Skeletal muscle tissue (tissue), 4 donors: Measurements from ENCODE around the gene SHROOM3. TPM values are rescaled to one million over a fixed set of nuclear protein-coding genes. Genes with fewer than 3 reads are reported as not detected.

ENCODE experiments used
- H3K27ac ChIP-seq: one replicate; pipeline ENCODE4 v1.7.0; 2013; ENCODE audit warnings: mild to moderate bottlenecking, low read depth, low read length, inconsistent platforms
- H3K27me3 ChIP-seq, 3 donors: one replicate each; pipeline ENCODE4 v1.7.0; 2013; ENCODE audit warnings: low read length in 3 of 3; ENCODE audit not compliant: control insufficient read depth in 3 of 3, insufficient read depth in 3 of 3
- H3K36me3 ChIP-seq, 3 donors: one replicate each; pipeline ENCODE4 v1.7.0; 2013; ENCODE audit warnings: low read length in 3 of 3; ENCODE audit not compliant: control insufficient read depth in 3 of 3, insufficient read depth in 3 of 3
- H3K4me1 ChIP-seq, 3 donors: one replicate each; pipeline ENCODE4 v1.7.0; 2013; ENCODE audit warnings: low read length in 3 of 3, mild to moderate bottlenecking in 3 of 3; ENCODE audit not compliant: control insufficient read depth in 3 of 3, insufficient read depth in 3 of 3
- H3K4me3 ChIP-seq, 3 donors: one replicate each; pipeline ENCODE4 v1.7.0; 2013; ENCODE audit warnings: low read length in 3 of 3
- H3K9ac ChIP-seq, 3 donors: one replicate each; pipeline ENCODE4 v1.7.0; 2013; ENCODE audit warnings: low read length in 3 of 3, mild to moderate bottlenecking in 3 of 3, moderate library complexity in 2 of 3, low read depth in 1 of 3
- H3K9me3 ChIP-seq, 3 donors: one replicate each; pipeline ENCODE4 v1.7.0; 2013; ENCODE audit warnings: low read length in 3 of 3; ENCODE audit not compliant: control insufficient read depth in 3 of 3
- total RNA-seq: library from RNA; depleted of rRNA; stranded (reverse); fragments of >200 nt; gene quantifications from one replicate; pipeline ENCODE4 v1.2.3, GENCODE V29; 2014
- donor health status: Osteomylitis.

Gene SHROOM3
- total RNA-seq, 1 donor from 2014 or later = 21.4 TPM

GRCh38 chr4:76459291-76459723 lies 24.3 kb downstream of the SHROOM3 start:
- Histone ChIP-seq H3K4me3 (peak overlapping the region in 2 of 3 donors; percentile 29 to 41), H3K4me1 (peaks cover 0 to 3% (median 0%) of the 10 kb centered on the region in 3 donors), H3K27ac (no peak overlapping the region), H3K27me3 (no peaks in the 10 kb centered on the region), H3K9me3 (no peaks in the 10 kb centered on the region), H3K9ac (no peak overlapping the region), H3K36me3 (no peaks in the 10 kb centered on the region)

GRCh38 chr4:76463568-76463967 lies 28.5 kb downstream of the SHROOM3 start:
- Histone ChIP-seq H3K4me1 (peaks cover 0 to 3% (median 0%) of the 10 kb centered on the region in 3 donors), H3K27me3 (no peaks in the 10 kb centered on the region), H3K9me3 (no peaks in the 10 kb centered on the region), H3K4me3 (no peak overlapping the region), H3K9ac (no peak overlapping the region), H3K36me3 (no peaks in the 10 kb centered on the region), H3K27ac (no peak overlapping the region)

- no peaks in the 10 kb centered on the region for H3K36me3 ChIP-seq
- no peaks in the 10 kb centered on the region for H3K9me3 ChIP-seq
- H3K9ac ChIP-seq = no peak overlapping the region
- H3K27me3 ChIP-seq = no peaks in the 10 kb centered on the region
- no peaks in the 10 kb centered on the region for H3K4me1 ChIP-seq
- no peak overlapping the region for H3K4me3 ChIP-seq
- H3K27ac ChIP-seq = no peak overlapping the region
These were observed 35.0 kb downstream of the SHROOM3 start for GRCh38 chr4:76470064-76470463.

- no peaks in the 10 kb centered on the region for H3K4me1 ChIP-seq
These were observed 35.5 kb downstream of the SHROOM3 start for GRCh38 chr4:76470532-76470931.

GRCh38 chr4:76476571-76476970 lies 41.5 kb downstream of the SHROOM3 start:
- Histone ChIP-seq H3K27ac (no peak overlapping the region), H3K9ac (no peak overlapping the region), H3K4me3 (no peak overlapping the region), H3K4me1 (no peaks in the 10 kb centered on the region), H3K9me3 (no peaks in the 10 kb centered on the region), H3K27me3 (no peaks in the 10 kb centered on the region), H3K36me3 (no peaks in the 10 kb centered on the region)

More at GRCh38 chr4:76470532-76470931, 35.5 kb downstream of the SHROOM3 start:
- no peaks in the 10 kb centered on the region for H3K9me3 ChIP-seq
- H3K36me3 ChIP-seq = no peaks in the 10 kb centered on the region
- no peak overlapping the region for H3K9ac ChIP-seq
- no peaks in the 10 kb centered on the region for H3K27me3 ChIP-seq
- no peak overlapping the region for H3K27ac ChIP-seq
- no peak overlapping the region for H3K4me3 ChIP-seq

GRCh38 chr4:76484654-76485053 lies 49.6 kb downstream of the SHROOM3 start:
- Histone ChIP-seq H3K27ac (no peak overlapping the region), H3K9me3 (no peaks in the 10 kb centered on the region), H3K36me3 (no peaks in the 10 kb centered on the region), H3K4me3 (no peak overlapping the region), H3K27me3 (no peaks in the 10 kb centered on the region), H3K9ac (no peak overlapping the region), H3K4me1 (no peaks in the 10 kb centered on the region)

- Histone ChIP-seq H3K9ac (no peak overlapping the region), H3K27me3 (no peaks in the 10 kb centered on the region), H3K4me3 (no peak overlapping the region), H3K27ac (no peak overlapping the region), H3K9me3 (no peaks in the 10 kb centered on the region), H3K4me1 (no peaks in the 10 kb centered on the region), H3K36me3 (no peaks in the 10 kb centered on the region)
These were observed 50.4 kb downstream of the SHROOM3 start for GRCh38 chr4:76485450-76485849.

- no peaks in the 10 kb centered on the region for H3K27me3 ChIP-seq
- H3K27ac ChIP-seq = no peak overlapping the region
- H3K9me3 ChIP-seq = no peaks in the 10 kb centered on the region
- no peak overlapping the region for H3K9ac ChIP-seq
- no peak overlapping the region for H3K4me3 ChIP-seq
- no peaks in the 10 kb centered on the region for H3K4me1 ChIP-seq
- no peaks in the 10 kb centered on the region for H3K36me3 ChIP-seq
These were observed 51.7 kb downstream of the SHROOM3 start for GRCh38 chr4:76486588-76487276.

GRCh38 chr4:76487621-76488020 lies 52.6 kb downstream of the SHROOM3 start:
- no peaks in the 10 kb centered on the region for H3K9me3 ChIP-seq
- H3K9ac ChIP-seq = no peak overlapping the region
- no peak overlapping the region for H3K4me3 ChIP-seq
- H3K27me3 ChIP-seq = no peaks in the 10 kb centered on the region
- no peak overlapping the region for H3K27ac ChIP-seq
- H3K4me1 ChIP-seq = no peaks in the 10 kb centered on the region
- no peaks in the 10 kb centered on the region for H3K36me3 ChIP-seq

GRCh38 chr4:76488455-76488854 lies 53.4 kb downstream of the SHROOM3 start:
- H3K9me3 ChIP-seq = no peaks in the 10 kb centered on the region
- H3K9ac ChIP-seq = no peak overlapping the region
- no peak overlapping the region for H3K27ac ChIP-seq
- H3K36me3 ChIP-seq = no peaks in the 10 kb centered on the region
- H3K27me3 ChIP-seq = no peaks in the 10 kb centered on the region
- H3K4me1 ChIP-seq = no peaks in the 10 kb centered on the region
- H3K4me3 ChIP-seq = no peak overlapping the region
